Uterus (tissue), 2 donors: ENCODE data around the gene XPNPEP3.

Experiments used
- POLR2A ChIP-seq, 2 donors: fragments of 450-650 bp; IDR thresholded peaks; one replicate each; pipeline ENCODE4 v1.6.1; 2016; ENCODE audit warnings: antibody characterized with exemption in 2 of 2, mild to moderate bottlenecking in 1 of 2, moderate library complexity in 1 of 2
- TF ChIP-seq, protein P1 (sequence below), 4 experiments: fragments of 200-600 bp in 2 of 4; fragments of 450-650 bp in 2 of 4; sonication (generic) in 2 of 4; IDR thresholded peaks; one replicate each; pipeline ENCODE4 v1.5.1; 2016 to 2019; ENCODE audit warnings: antibody characterized with exemption in 4 of 4, mild to moderate bottlenecking in 2 of 4, moderate library complexity in 1 of 4

DNA sequence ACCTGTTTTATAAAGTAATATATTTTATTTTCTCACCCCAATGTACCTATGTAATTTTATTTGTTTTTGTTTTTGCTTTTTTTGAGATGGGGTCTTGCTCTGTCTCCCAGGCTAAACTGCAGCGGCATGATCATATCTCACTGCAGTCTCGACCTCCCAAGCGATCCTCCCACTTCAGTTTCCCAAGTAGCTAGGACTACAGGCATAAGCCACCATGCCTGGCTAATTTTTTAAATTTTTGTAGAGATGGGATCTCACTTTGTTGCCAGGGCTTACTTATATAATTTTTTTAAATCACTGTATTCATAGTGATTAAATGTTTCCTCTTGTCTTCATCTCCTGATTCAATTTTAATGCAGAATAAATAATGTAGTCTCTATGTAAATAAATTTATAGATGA is 18.2 kb downstream of the XPNPEP3 start:
- TF ChIP-seq, protein P1, sequence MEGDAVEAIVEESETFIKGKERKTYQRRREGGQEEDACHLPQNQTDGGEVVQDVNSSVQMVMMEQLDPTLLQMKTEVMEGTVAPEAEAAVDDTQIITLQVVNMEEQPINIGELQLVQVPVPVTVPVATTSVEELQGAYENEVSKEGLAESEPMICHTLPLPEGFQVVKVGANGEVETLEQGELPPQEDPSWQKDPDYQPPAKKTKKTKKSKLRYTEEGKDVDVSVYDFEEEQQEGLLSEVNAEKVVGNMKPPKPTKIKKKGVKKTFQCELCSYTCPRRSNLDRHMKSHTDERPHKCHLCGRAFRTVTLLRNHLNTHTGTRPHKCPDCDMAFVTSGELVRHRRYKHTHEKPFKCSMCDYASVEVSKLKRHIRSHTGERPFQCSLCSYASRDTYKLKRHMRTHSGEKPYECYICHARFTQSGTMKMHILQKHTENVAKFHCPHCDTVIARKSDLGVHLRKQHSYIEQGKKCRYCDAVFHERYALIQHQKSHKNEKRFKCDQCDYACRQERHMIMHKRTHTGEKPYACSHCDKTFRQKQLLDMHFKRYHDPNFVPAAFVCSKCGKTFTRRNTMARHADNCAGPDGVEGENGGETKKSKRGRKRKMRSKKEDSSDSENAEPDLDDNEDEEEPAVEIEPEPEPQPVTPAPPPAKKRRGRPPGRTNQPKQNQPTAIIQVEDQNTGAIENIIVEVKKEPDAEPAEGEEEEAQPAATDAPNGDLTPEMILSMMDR (IDR thresholded peaks at IDR 0.05): no peak
- no peak for TF ChIP-seq POLR2A (IDR thresholded peaks at IDR 0.05)
